HL-60/S4 (cell line): ENCODE data around the gene SLAMF8.

Experiments
- in situ Hi-C: fragments of 300-500 bp; cut with MboI; formaldehyde crosslinking; loops from 2 replicates; pipeline ENCODE4 v1.14.3; 2022; ENCODE audit warnings: low sequenced_read_pairs

The SLAMF8 gene

GRCh38 chr1:159817276-159818041 lies 9.2 kb upstream of the SLAMF8 start:
- in situ Hi-C loops: no loop called here

- in situ Hi-C loops: no loop called here
Measured at GRCh38 chr1:159821171-159821867, 5.4 kb upstream of the SLAMF8 start.

GRCh38 chr1:159823406-159823805 lies 3.3 kb upstream of the SLAMF8 start:
- in situ Hi-C loops: no loop called here

- in situ Hi-C loops: no loop called here
Measured at GRCh38 chr1:159825564-159825963, 1.1 kb upstream of the SLAMF8 start.

- in situ Hi-C loops: no loop called here
Measured at GRCh38 chr1:159827102-159827490, 423 bp downstream of the SLAMF8 start.

GRCh38 chr1:159827549-159827948 lies 876 bp downstream of the SLAMF8 start:
- in situ Hi-C loops: no loop called here

GRCh38 chr1:159828176-159828575 lies 1.5 kb downstream of the SLAMF8 start:
- in situ Hi-C loops: no loop called here

- in situ Hi-C loops: no loop called here
Measured at GRCh38 chr1:159828581-159829272, 2.1 kb downstream of the SLAMF8 start.

- in situ Hi-C loops: no loop called here
Measured at GRCh38 chr1:159829273-159829634, 2.6 kb downstream of the SLAMF8 start.

- in situ Hi-C loops: no loop called here
Measured at GRCh38 chr1:159829822-159830465, 3.3 kb downstream of the SLAMF8 start.

- in situ Hi-C loops: no loop called here
Measured at GRCh38 chr1:159830722-159831121, 4.0 kb downstream of the SLAMF8 start.

- in situ Hi-C loops: no loop called here
Measured at GRCh38 chr1:159831412-159832141, 4.9 kb downstream of the SLAMF8 start.

- in situ Hi-C loops: no loop called here
Measured at GRCh38 chr1:159832309-159832708, 5.6 kb downstream of the SLAMF8 start.

- in situ Hi-C loops: no loop called here
Measured at GRCh38 chr1:159835356-159835755, 8.7 kb downstream of the SLAMF8 start.

GRCh38 chr1:159835862-159836525 lies 9.3 kb downstream of the SLAMF8 start:
- in situ Hi-C loops: no loop called here

- in situ Hi-C loops: no loop called here
Measured at GRCh38 chr1:159838715-159839114, 12.0 kb downstream of the SLAMF8 start.

- in situ Hi-C loops: no loop called here
Measured at GRCh38 chr1:159839116-159839849, 12.6 kb downstream of the SLAMF8 start.

- in situ Hi-C loops: no loop called here
Measured at GRCh38 chr1:159841749-159842148, 15.1 kb downstream of the SLAMF8 start.

- in situ Hi-C loops: no loop called here
Measured at GRCh38 chr1:159843459-159843858, 16.8 kb downstream of the SLAMF8 start.
